ENCODE measurements around the gene TRIM3.

The TRIM3 gene

DNA sequence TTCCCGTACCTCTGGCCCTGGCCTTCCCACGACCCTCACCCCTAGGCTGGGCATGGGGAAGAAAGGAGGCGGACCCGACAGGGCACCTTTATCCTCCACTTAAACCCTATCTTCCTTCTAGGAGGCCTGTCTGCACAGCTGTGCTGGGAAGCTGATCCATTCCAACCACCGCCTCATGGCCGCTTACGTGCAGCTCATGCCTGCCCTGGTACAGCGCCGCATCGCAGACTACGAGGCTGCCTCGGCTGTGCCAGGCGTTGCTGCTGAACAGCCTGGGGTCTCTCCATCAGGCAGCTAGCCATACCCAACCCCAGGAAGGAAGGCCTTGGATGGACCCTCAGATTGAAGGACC is 8.2 kb upstream of the TRIM3 start (continued):
- TF ChIP-seq, protein P1, sequence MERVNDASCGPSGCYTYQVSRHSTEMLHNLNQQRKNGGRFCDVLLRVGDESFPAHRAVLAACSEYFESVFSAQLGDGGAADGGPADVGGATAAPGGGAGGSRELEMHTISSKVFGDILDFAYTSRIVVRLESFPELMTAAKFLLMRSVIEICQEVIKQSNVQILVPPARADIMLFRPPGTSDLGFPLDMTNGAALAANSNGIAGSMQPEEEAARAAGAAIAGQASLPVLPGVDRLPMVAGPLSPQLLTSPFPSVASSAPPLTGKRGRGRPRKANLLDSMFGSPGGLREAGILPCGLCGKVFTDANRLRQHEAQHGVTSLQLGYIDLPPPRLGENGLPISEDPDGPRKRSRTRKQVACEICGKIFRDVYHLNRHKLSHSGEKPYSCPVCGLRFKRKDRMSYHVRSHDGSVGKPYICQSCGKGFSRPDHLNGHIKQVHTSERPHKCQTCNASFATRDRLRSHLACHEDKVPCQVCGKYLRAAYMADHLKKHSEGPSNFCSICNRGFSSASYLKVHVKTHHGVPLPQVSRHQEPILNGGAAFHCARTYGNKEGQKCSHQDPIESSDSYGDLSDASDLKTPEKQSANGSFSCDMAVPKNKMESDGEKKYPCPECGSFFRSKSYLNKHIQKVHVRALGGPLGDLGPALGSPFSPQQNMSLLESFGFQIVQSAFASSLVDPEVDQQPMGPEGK (CRISPR knock-in tag; IDR thresholded peaks at IDR 0.05; ENCODE audit: borderline replicate concordance), result no peak
- TF ChIP-seq GLIS3 (CRISPR knock-in tag; IDR thresholded peaks at IDR 0.05), result no peak
- TF ChIP-seq ZNF565 (CRISPR knock-in tag; conservative IDR thresholded peaks at IDR 0.05; ENCODE audit: low read depth), result no peak
- no peak for TF ChIP-seq RARB (CRISPR knock-in tag; IDR thresholded peaks at IDR 0.05)

DNA sequence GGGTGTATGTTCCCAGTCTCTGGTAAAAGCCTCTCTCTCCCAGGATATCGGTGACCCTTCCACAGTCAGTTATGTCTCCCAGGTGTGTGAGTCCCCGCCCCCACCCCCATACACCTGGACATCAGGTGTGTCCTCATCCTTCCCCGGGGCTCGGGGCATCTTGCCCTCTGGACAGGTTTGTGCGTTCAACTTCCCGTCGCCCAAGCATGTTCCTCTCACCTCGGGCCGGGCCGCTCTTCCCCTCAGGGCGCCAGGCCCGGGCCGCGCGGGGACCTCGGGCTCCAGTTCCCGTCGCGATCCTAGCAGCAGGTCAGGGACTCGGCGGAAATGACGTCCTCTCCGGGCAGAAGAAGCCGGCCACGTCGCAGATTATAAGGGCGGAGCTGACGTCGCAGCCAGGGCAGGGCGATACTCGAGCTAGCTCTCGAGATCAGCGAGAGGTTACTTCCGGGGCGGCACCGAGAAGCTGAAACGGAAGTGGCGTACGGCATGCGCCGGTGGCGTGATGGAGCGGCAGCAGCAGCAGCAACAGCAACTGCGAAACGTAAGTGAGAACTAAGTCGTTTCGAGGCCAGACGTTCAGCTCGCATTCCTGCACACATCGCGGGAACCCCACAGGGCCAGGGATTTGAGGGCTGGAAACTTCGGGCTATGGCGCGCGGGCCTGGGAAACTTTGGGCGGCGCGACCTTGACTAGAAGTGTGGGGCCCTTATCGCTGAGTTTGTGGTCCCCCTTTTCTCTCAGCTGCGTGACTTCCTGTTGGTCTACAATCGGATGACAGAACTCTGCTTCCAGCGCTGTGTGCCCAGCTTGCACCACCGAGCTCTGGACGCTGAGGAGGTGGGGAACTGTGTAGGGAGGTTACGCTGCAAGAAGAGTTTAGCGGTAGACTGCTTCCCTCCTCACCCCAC is 7.5 kb upstream of the TRIM3 start, which contains the start of the genes ARFIP2 and TIMM10B:
Gene ARFIP2, minus strand, starts transcription at position 320 of the 912 bp plus-strand sequence. CDS start 910 bp downstream, outside the sequence.
Gene TIMM10B, plus strand, starts transcription at position 490 of the 912 bp plus-strand sequence. Its CDS starts 16 bp downstream, at position 506.
- no peak for TF ChIP-seq SNAI2 (CRISPR knock-in tag; IDR thresholded peaks at IDR 0.05)
- no peak for TF ChIP-seq ZFP3 (CRISPR knock-in tag; IDR thresholded peaks at IDR 0.05)
- TF ChIP-seq, protein P2, sequence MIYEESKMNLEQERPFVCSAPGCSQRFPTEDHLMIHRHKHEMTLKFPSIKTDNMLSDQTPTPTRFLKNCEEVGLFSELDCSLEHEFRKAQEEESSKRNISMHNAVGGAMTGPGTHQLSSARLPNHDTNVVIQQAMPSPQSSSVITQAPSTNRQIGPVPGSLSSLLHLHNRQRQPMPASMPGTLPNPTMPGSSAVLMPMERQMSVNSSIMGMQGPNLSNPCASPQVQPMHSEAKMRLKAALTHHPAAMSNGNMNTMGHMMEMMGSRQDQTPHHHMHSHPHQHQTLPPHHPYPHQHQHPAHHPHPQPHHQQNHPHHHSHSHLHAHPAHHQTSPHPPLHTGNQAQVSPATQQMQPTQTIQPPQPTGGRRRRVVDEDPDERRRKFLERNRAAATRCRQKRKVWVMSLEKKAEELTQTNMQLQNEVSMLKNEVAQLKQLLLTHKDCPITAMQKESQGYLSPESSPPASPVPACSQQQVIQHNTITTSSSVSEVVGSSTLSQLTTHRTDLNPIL (CRISPR knock-in tag; IDR thresholded peaks at IDR 0.05; ENCODE audit: low read depth), result no peak
- TF ChIP-seq ZNF8 (CRISPR knock-in tag; IDR thresholded peaks at IDR 0.05), result no peak
- no peak for TF ChIP-seq BACH2 (CRISPR knock-in tag; IDR thresholded peaks at IDR 0.05; ENCODE audit: borderline replicate concordance)
- no peak for TF ChIP-seq TCF4 (CRISPR knock-in tag; IDR thresholded peaks at IDR 0.05; ENCODE audit: borderline replicate concordance)
- no peak for TF ChIP-seq CSDC2 (CRISPR knock-in tag; IDR thresholded peaks at IDR 0.05)
- no peak for TF ChIP-seq ZFP30 (CRISPR knock-in tag; IDR thresholded peaks at IDR 0.05)
- TF ChIP-seq, protein P3, sequence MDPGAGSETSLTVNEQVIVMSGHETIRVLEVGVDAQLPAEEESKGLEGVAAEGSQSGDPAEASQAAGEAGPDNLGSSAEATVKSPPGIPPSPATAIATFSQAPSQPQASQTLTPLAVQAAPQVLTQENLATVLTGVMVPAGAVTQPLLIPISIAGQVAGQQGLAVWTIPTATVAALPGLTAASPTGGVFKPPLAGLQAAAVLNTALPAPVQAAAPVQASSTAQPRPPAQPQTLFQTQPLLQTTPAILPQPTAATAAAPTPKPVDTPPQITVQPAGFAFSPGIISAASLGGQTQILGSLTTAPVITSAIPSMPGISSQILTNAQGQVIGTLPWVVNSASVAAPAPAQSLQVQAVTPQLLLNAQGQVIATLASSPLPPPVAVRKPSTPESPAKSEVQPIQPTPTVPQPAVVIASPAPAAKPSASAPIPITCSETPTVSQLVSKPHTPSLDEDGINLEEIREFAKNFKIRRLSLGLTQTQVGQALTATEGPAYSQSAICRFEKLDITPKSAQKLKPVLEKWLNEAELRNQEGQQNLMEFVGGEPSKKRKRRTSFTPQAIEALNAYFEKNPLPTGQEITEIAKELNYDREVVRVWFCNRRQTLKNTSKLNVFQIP (CRISPR knock-in tag; IDR thresholded peaks at IDR 0.05; ENCODE audit: borderline replicate concordance, low read depth), result no peak
- TF ChIP-seq, protein P4, sequence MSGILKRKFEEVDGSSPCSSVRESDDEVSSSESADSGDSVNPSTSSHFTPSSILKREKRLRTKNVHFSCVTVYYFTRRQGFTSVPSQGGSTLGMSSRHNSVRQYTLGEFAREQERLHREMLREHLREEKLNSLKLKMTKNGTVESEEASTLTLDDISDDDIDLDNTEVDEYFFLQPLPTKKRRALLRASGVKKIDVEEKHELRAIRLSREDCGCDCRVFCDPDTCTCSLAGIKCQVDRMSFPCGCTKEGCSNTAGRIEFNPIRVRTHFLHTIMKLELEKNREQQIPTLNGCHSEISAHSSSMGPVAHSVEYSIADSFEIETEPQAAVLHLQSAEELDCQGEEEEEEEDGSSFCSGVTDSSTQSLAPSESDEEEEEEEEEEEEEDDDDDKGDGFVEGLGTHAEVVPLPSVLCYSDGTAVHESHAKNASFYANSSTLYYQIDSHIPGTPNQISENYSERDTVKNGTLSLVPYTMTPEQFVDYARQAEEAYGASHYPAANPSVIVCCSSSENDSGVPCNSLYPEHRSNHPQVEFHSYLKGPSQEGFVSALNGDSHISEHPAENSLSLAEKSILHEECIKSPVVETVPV (CRISPR knock-in tag; IDR thresholded peaks at IDR 0.05), result no peak
- no peak for TF ChIP-seq TOX (CRISPR knock-in tag; IDR thresholded peaks at IDR 0.05; ENCODE audit: borderline replicate concordance)
- TF ChIP-seq, protein P5, sequence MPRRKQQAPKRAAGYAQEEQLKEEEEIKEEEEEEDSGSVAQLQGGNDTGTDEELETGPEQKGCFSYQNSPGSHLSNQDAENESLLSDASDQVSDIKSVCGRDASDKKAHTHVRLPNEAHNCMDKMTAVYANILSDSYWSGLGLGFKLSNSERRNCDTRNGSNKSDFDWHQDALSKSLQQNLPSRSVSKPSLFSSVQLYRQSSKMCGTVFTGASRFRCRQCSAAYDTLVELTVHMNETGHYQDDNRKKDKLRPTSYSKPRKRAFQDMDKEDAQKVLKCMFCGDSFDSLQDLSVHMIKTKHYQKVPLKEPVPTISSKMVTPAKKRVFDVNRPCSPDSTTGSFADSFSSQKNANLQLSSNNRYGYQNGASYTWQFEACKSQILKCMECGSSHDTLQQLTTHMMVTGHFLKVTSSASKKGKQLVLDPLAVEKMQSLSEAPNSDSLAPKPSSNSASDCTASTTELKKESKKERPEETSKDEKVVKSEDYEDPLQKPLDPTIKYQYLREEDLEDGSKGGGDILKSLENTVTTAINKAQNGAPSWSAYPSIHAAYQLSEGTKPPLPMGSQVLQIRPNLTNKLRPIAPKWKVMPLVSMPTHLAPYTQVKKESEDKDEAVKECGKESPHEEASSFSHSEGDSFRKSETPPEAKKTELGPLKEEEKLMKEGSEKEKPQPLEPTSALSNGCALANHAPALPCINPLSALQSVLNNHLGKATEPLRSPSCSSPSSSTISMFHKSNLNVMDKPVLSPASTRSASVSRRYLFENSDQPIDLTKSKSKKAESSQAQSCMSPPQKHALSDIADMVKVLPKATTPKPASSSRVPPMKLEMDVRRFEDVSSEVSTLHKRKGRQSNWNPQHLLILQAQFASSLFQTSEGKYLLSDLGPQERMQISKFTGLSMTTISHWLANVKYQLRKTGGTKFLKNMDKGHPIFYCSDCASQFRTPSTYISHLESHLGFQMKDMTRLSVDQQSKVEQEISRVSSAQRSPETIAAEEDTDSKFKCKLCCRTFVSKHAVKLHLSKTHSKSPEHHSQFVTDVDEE (CRISPR knock-in tag; IDR thresholded peaks at IDR 0.05), result no peak
- TF ChIP-seq RARB (CRISPR knock-in tag; IDR thresholded peaks at IDR 0.05), result no peak
- no peak for TF ChIP-seq OSR1 (CRISPR knock-in tag; IDR thresholded peaks at IDR 0.05)
- peak; percentile 98 for ATAC-seq

DNA sequence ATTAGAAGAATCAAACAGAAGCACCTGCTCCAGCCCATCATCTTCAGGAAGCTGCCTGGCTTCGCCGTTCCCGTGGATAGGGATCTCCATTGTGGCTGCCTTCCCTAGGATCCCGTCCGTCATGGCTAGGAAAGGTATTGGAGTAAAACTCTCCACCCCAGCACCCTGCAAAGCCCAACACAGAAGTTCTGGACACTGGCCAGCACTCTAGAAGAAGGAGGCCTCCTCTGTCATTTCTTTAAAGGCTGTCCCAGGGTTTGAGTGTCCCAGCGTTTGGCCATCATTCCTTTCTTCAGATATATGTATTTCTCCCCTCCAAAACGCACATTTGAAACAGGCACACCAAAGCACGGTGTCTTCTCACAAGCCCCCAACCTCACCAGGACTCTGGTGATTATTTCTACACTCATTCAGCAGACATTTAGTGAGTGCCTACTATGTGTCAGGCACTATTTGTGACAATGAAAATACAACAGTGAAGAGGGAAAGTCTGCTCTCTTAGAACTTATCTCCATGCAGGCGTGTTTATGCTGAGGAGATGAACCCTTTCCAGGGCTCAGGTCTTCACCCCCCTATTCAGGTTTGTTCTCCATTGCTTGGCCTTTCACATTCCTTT is 6.7 kb upstream of the TRIM3 start:
- ATAC-seq, result no peak
- TF ChIP-seq GLIS3 (CRISPR knock-in tag; IDR thresholded peaks at IDR 0.05), result no peak
- no peak for TF ChIP-seq CSDC2 (CRISPR knock-in tag; IDR thresholded peaks at IDR 0.05)
- TF ChIP-seq ARNTL (CRISPR knock-in tag; IDR thresholded peaks at IDR 0.05; ENCODE audit: borderline replicate concordance, low read depth), result no peak
- no peak for TF ChIP-seq ZFP30 (CRISPR knock-in tag; IDR thresholded peaks at IDR 0.05)
- TF ChIP-seq ZFP3 (CRISPR knock-in tag; IDR thresholded peaks at IDR 0.05), result no peak
- no peak for TF ChIP-seq ZNF8 (CRISPR knock-in tag; IDR thresholded peaks at IDR 0.05)
- TF ChIP-seq RARB (CRISPR knock-in tag; IDR thresholded peaks at IDR 0.05), result no peak
- TF ChIP-seq, protein P1 (CRISPR knock-in tag; IDR thresholded peaks at IDR 0.05; ENCODE audit: borderline replicate concordance), result no peak
- TF ChIP-seq, protein P3 (CRISPR knock-in tag; IDR thresholded peaks at IDR 0.05; ENCODE audit: borderline replicate concordance, low read depth), result no peak
- TF ChIP-seq ISL1 (CRISPR knock-in tag; IDR thresholded peaks at IDR 0.05), result no peak
- TF ChIP-seq, protein P2 (CRISPR knock-in tag; IDR thresholded peaks at IDR 0.05; ENCODE audit: low read depth), result no peak
- no peak for TF ChIP-seq SNAI2 (CRISPR knock-in tag; IDR thresholded peaks at IDR 0.05)
- no peak for TF ChIP-seq TCF4 (CRISPR knock-in tag; IDR thresholded peaks at IDR 0.05; ENCODE audit: borderline replicate concordance)

All from SK-N-SH treated with all-trans-retinoic acid at 6 μM for 48 hours (cell line).